Thymus (tissue), 11 donors: ENCODE data around the gene VSTM4. TPM values are rescaled to one million over a fixed set of nuclear protein-coding genes. Genes with fewer than 3 reads are reported as not detected.

Source experiments
- DNase-seq, 9 donors: peaks; one replicate each; pipeline ENCODE4 v3.0.0-alpha.2; 2013; ENCODE audit warnings: low spot score in 9 of 9, low read depth in 6 of 9, missing footprints in 1 of 9
- H3K27ac ChIP-seq, 2 donors: one replicate each; pipeline ENCODE4 v1.5.1; 2013; ENCODE audit warnings: control low read depth in 1 of 2, low read depth in 1 of 2, low read length in 1 of 2, mild to moderate bottlenecking in 1 of 2, moderate library complexity in 1 of 2
- H3K27me3 ChIP-seq, 2 donors: one replicate each; pipeline ENCODE4 v1.5.1; 2013; ENCODE audit warnings: low read length in 1 of 2; ENCODE audit not compliant: control insufficient read depth in 2 of 2, insufficient read depth in 1 of 2
- H3K36me3 ChIP-seq, 2 donors: one replicate each; pipeline ENCODE4 v1.5.1; 2013; ENCODE audit warnings: low read length in 1 of 2, mild to moderate bottlenecking in 1 of 2, moderate library complexity in 1 of 2; ENCODE audit not compliant: control insufficient read depth in 2 of 2, insufficient read depth in 2 of 2
- H3K4me1 ChIP-seq, 2 donors: one replicate each; pipeline ENCODE4 v1.5.1; 2013; ENCODE audit warnings: low read length in 2 of 2; ENCODE audit not compliant: control insufficient read depth in 2 of 2, insufficient read depth in 2 of 2
- H3K4me3 ChIP-seq, 2 donors: one replicate each; pipeline ENCODE4 v1.5.1; 2013; ENCODE audit warnings: low read length in 2 of 2, control low read depth in 1 of 2, mild to moderate bottlenecking in 1 of 2
- H3K9me3 ChIP-seq, 2 donors: one replicate each; pipeline ENCODE4 v1.5.1; 2013; ENCODE audit warnings: low read length in 1 of 2, mild to moderate bottlenecking in 1 of 2; ENCODE audit not compliant: control insufficient read depth in 2 of 2, insufficient read depth in 1 of 2
- WGBS: extraction: QIAGEN DNeasy Blood & Tissue Kit; methylation state at CpG from one replicate; pipeline ENCODE4 v1.1.7; 2013; 5-methylcytosine and 5-hydroxymethylcytosine counted together
- polyA plus RNA-seq: library from polyadenylated mRNA; stranded (reverse); fragments of 200-250 nt; gene quantifications from one replicate; pipeline ENCODE4 v1.2.3, GENCODE V29; 2013
- total RNA-seq: library from RNA; stranded (reverse); fragments of 120-200 nt; gene quantifications from one replicate; pipeline ENCODE4 v1.2.4, GENCODE V29; 2013
- donor health status: healthy.

The VSTM4 gene
- total and polyA plus RNA-seq, 2 donors, result 2.3 to 3.4 TPM

- no peaks in the 10 kb centered on the region for H3K4me1 ChIP-seq
These were observed 90.8 kb downstream of the VSTM4 start for GRCh38 chr10:49024484-49024883.

GRCh38 chr10:49023752-49024151 lies 91.6 kb downstream of the VSTM4 start:
- 73% methylated on average over 5 of the region's 5 CpGs for WGBS

More at GRCh38 chr10:49024484-49024883, 90.8 kb downstream of the VSTM4 start:
- no peaks in the 10 kb centered on the region for H3K36me3 ChIP-seq
- no peak overlapping the region for H3K4me3 ChIP-seq
- H3K9me3 ChIP-seq, result no peaks in the 10 kb centered on the region
- no peak overlapping the region for H3K27ac ChIP-seq
- 97% methylated on average over 3 of the region's 3 CpGs for WGBS
- no peak for DNase-seq
- no peaks in the 10 kb centered on the region for H3K27me3 ChIP-seq

GRCh38 chr10:49023071-49023470 lies 92.3 kb downstream of the VSTM4 start:
- Histone ChIP-seq H3K36me3 (no peaks in the 10 kb centered on the region), H3K4me1 (no peaks in the 10 kb centered on the region), H3K27ac (no peak overlapping the region), H3K9me3 (no peaks in the 10 kb centered on the region), H3K4me3 (no peak overlapping the region), H3K27me3 (no peaks in the 10 kb centered on the region)
- WGBS, result 84% methylated on average over 2 of the region's 2 CpGs
- DNase-seq, result no peak

More at GRCh38 chr10:49023752-49024151, 91.6 kb downstream of the VSTM4 start:
- no peaks in the 10 kb centered on the region for H3K9me3 ChIP-seq
- no peaks in the 10 kb centered on the region for H3K36me3 ChIP-seq
- peak overlapping the region; percentile 21 to 57 for H3K27ac ChIP-seq
- DNase-seq, result peak in 1 of 9 donors; percentile 0
- no peaks in the 10 kb centered on the region for H3K4me1 ChIP-seq
- no peaks in the 10 kb centered on the region for H3K27me3 ChIP-seq
- H3K4me3 ChIP-seq, result no peak overlapping the region

- WGBS, result 97% methylated on average over 6 of the region's 6 CpGs
- no peaks in the 10 kb centered on the region for H3K27me3 ChIP-seq
- no peak overlapping the region for H3K27ac ChIP-seq
- H3K36me3 ChIP-seq, result no peaks in the 10 kb centered on the region
- H3K4me1 ChIP-seq, result no peaks in the 10 kb centered on the region
- no peak overlapping the region for H3K4me3 ChIP-seq
- DNase-seq, result no peak
- H3K9me3 ChIP-seq, result no peaks in the 10 kb centered on the region
These were observed 93.6 kb downstream of the VSTM4 start for GRCh38 chr10:49021685-49022084.

- WGBS, result 96% methylated on average over 4 of the region's 4 CpGs
- DNase-seq, result no peak
These were observed 99.6 kb downstream of the VSTM4 start for GRCh38 chr10:49015700-49016099.

GRCh38 chr10:49012603-49013002 lies 102.7 kb downstream of the VSTM4 start:
- no peak for DNase-seq
- 85% methylated on average over 4 of the region's 4 CpGs for WGBS
- no peaks in the 10 kb centered on the region for H3K4me1 ChIP-seq
- no peaks in the 10 kb centered on the region for H3K27me3 ChIP-seq
- no peaks in the 10 kb centered on the region for H3K36me3 ChIP-seq
- no peaks in the 10 kb centered on the region for H3K9me3 ChIP-seq
- no peak overlapping the region for H3K27ac ChIP-seq
- no peak overlapping the region for H3K4me3 ChIP-seq

More at GRCh38 chr10:49015700-49016099, 99.6 kb downstream of the VSTM4 start:
- Histone ChIP-seq H3K27me3 (no peaks in the 10 kb centered on the region), H3K4me3 (no peak overlapping the region), H3K36me3 (no peaks in the 10 kb centered on the region), H3K9me3 (no peaks in the 10 kb centered on the region), H3K27ac (no peak overlapping the region), H3K4me1 (no peaks in the 10 kb centered on the region)

- H3K4me1 ChIP-seq, result no peaks in the 10 kb centered on the region
- DNase-seq, result no peak
- H3K27me3 ChIP-seq, result no peaks in the 10 kb centered on the region
- H3K36me3 ChIP-seq, result no peaks in the 10 kb centered on the region
- H3K9me3 ChIP-seq, result no peaks in the 10 kb centered on the region
- no peak overlapping the region for H3K4me3 ChIP-seq
- no peak overlapping the region for H3K27ac ChIP-seq
- WGBS, result 96% methylated on average over 11 of the region's 11 CpGs
These were observed 103.6 kb downstream of the VSTM4 start for GRCh38 chr10:49011756-49012155.

- no peak for DNase-seq
- Histone ChIP-seq H3K4me3 (no peak overlapping the region), H3K9me3 (no peaks in the 10 kb centered on the region), H3K27ac (no peak overlapping the region), H3K27me3 (no peaks in the 10 kb centered on the region), H3K4me1 (no peaks in the 10 kb centered on the region), H3K36me3 (no peaks in the 10 kb centered on the region)
- WGBS, result 46% methylated on average over 4 of the region's 4 CpGs
These were observed 104.5 kb downstream of the VSTM4 start for GRCh38 chr10:49010865-49011264.

- Histone ChIP-seq H3K27me3 (no peaks in the 10 kb centered on the region), H3K4me1 (no peaks in the 10 kb centered on the region), H3K9me3 (no peaks in the 10 kb centered on the region), H3K27ac (no peak overlapping the region), H3K36me3 (no peaks in the 10 kb centered on the region), H3K4me3 (no peak overlapping the region)
- WGBS, result 71% methylated on average over 4 of the region's 4 CpGs
- no peak for DNase-seq
These were observed 105.0 kb downstream of the VSTM4 start for GRCh38 chr10:49010295-49010694.
